HG03378 (cell line): ENCODE data around the gene DMGDH.

Source experiments
- ATAC-seq: cut with Tn5 transposase; IDR thresholded peaks from one replicate; pipeline ENCODE4 v1.9.1; 2021; ENCODE audit warnings: mild to moderate bottlenecking, moderate library complexity; ENCODE audit not compliant: unreplicated experiment

DMGDH gene

DNA sequence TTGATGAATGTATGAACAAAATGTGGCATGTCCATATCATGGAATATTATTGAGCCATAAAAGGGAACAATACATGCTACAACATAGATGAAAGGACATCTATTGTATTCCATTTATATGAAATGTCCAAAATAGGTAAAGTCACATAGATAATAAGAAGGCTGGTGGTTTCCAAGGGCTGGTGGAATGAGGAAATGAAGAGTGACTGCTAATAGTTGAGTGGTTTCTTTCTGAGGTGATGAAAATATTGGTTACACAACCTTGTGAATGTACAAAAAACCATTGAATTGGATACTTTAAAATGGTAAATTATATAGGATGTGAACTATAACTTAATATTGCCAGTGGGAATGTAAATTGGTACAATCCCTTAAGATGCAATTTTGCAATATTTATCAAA is 89.6 kb downstream of the DMGDH start:
- no peak for ATAC-seq

DNA sequence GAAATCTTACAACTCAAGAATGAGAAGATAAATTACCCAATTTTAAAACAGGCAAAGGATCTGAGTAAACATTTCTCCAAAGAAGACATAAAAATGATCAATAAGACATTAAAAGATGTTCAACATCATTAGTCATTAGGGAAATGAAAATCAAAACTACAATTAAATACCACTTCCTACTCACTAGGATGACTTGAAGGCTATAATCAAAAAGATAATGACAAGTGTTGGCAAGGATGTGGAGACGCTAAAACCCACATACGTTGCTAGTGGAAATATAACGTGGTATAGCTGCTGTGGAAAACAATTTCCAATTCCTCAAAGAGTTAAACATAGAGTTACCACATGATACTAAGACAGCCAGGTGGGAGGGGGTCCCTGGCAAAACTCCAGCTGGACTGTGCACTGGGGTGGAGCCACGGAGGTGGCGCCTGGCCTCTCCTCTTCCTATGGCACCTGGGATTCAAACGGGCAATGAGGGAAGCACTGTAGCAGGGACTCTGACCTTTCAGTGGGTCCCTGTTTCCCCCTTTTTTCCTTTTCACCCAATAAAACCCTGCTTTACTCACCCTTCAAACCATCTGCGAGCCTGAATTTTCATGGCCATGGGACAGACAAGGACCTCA is 90.2 kb downstream of the DMGDH start:
- ATAC-seq = no peak

DNA sequence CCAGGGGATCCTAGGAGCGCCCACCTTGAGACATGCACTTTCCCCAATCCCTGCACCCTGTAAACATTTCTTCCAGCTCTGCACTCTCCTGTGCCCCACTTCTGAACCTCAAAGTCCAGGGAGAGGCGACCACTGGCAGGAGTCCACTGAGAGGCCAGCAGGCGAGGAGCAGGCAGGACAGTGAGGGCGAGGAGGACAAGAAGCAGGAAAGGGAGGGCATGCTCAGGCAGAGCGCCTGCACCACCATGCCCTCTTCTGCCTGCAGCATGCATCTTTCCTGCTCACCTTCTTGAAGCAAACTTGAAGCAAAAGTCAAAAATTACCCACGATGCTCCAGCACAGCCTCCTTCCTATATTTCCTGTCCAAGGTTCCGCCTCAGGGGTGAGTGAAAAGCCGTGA is 94.4 kb downstream of the DMGDH start:
- ATAC-seq = no peak

- ATAC-seq = no peak
These were observed 94.9 kb downstream of the DMGDH start for GRCh38 chr5:78974601-78975000.

- no peak for ATAC-seq
These were observed 95.5 kb downstream of the DMGDH start for GRCh38 chr5:78974011-78974410.

DNA sequence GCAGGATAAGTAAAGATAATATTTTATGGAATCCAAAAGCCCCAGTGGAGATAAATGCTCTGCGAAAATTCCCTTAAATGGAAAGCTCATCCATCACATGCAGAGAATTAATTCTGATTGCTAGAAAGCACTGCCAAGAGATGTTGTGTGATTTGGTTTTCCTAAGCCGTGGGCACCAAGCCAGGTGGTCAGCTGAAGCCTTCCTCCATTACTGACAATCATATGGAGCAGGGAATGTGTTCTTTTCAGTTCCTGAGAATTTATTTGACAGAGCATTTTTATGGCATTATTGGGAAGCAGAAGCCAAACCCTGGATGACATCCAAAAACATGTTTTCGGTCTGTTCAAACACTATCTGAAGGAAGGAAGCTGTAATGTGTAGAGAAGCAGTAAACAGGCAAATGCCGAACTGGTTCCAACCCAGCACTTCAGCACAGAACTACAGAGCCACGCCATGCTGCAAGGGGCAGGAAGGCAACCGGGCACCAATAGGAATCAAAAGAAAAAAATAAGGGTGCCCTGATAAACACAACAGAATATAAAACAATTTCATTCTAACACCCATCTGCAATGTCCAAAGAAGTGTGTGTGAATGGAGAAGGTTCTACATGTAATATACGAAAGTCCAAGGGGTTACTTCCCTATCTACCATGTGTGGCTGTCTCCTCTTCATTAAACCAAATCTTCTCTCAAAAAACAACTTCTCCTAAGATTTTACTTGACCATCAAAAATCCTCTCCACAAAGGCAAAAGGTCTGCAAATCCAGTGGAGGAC is 96.6 kb downstream of the DMGDH start:
- ATAC-seq = no peak

- no peak for ATAC-seq
These were observed 97.5 kb downstream of the DMGDH start for GRCh38 chr5:78971998-78972397.

DNA sequence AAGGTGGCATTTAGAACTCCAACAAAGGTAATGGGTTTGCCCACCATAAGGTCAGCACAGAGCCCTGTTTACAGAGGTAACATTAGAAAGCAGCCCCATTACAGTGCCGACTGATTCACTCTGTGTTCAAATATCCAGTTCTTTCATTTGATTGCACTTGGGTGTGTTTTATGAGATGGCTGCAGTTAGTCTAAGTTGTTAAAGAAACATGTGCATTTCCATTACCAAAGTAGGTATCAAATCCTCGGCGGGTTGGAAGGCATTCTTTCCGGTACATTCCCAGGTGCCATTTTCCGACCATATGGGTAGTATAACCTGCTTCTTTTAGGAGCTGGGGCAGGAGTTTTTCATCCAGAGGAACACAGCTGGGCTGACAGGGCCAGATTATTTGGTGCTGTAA is 100.7 kb downstream of the DMGDH start:
- no peak for ATAC-seq

DNA sequence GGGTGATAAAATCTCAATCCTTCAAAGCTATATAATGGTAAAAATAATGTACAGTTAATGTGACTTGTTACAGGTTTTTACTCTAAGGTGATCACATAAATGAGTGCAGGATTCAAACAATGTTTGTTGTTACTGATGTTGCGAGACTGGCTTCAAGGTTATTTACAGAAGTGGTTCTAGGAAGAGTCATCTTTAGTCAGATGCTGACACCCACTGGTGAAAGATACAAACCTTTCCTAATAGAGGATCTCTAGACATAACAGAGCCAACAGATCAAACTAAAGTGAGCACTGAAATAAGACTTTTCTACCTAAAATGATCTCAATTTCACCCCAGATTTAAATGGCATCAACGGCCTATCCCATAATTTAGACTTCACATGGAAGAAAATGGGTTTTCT is 104.6 kb downstream of the DMGDH start:
- no peak for ATAC-seq

DNA sequence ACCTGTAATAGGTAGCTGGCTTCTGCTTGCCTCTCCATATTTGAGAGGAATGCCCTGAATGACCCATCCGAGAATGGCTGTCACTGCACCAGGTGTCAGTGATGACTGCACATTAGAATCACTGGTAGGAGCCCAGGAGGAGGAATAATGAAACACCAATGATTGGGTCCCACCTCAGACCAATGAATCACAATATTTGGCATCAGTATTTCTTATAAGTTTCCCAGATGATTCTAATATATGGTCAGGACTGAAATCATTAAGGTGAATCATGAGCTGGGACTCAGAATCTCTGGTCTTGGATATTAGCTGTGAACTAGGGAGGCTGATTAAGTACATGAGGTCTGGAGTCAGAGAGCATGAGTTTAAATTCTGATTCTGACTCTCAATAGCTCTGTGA is 107.7 kb downstream of the DMGDH start:
- no peak for ATAC-seq

- no peak for ATAC-seq
These were observed 109.7 kb downstream of the DMGDH start for GRCh38 chr5:78959767-78960166.

DNA sequence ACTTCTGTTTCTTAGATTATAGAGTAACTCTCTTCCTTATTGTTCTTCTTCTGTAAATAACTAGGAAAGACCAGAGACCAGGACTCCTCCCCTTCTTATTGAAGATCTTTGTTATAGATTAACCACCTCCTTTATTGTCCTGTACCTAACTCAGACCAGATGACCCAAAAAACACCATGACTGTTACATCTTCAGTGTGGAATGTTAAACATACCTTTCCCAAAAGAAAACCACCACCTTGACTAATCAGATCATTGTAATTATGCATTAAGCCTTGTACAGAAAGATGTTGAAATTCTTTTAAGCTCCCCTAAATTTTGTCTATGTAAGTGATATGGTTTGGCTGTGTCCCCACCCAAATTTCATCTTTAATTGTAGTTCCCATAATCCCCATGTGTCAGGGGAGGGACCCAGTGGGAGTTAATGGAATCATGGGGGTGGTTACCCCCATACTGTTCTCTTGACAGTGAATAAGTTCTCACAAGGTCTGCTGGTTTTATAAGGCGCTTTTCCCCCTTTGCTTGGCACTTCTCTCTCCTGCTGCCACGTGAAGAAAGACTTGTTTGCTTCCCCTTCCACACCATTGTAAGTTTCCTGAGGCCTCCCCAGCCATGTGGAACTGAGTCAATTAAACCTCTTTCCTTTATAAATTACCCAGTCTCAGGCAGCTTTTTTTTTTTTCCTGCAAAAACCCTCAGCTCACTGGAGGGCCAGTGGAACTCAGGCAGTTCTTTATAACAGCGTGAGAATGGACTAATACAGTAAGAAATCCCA is 110.6 kb downstream of the DMGDH start:
- ATAC-seq = no peak

- ATAC-seq = no peak
These were observed 112.6 kb downstream of the DMGDH start for GRCh38 chr5:78956901-78957300.

DNA sequence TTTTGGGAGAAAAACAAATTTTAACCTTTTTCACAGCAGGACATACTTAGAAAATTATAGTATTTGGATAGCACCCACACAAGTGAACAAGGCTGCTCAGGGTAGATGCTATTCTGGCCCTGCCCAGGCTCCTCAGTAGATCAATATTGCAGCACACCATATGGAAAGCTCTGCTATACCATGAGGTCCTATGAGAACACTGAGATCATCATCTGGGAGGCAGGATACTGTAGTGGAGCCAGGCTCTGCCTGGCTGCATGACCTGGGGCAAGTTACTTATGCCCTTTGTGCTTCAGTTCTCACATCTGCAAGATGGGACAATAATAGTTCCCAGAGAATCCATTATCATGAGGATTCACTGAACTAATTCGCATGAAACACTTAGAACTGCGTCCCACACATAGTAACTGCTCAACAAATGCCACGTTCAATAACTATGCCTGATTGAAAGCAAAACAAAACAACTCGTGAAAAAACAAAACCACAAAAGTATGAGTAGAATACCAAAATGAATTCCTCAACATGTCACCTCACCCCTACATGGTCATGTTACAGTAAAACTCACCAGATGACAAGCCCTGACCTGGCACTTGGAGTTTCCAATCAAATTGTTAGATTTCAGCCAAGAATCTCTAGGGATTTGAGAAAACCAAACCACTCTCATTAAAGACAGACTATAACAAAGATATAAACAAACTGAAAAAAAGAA is 116.2 kb downstream of the DMGDH start:
- ATAC-seq = no peak
